ENCODE data around the gene PPM1L. TPM values are rescaled to one million over a fixed set of nuclear protein-coding genes. Genes with fewer than 3 reads are reported as not detected.

The PPM1L gene
- total and polyA plus RNA-seq, 9 donors = 2.2 to 12.1 (median 10.2) TPM

DNA sequence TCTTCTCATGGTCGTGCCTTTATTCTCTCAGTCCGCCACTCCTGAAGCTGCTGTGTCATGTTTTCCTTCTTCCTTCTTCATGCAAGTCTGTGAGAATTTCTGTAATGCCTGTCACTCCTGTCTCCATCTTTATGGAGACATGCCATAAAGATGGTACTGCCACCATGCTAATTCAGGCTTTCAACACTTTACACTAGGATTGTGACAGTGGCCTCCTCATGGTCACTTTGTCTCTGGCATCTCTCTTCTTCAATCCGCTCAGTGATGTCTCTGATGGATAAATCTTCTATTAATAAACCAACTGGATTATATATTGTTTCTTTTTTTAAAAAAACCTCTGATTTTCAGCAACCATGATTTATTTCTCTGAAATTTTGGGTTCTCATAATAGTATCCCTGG lies 18.1 kb downstream of the PPM1L start:
- Histone ChIP-seq H3K27ac (no peak overlapping the region), H3K27me3 (no peaks in the 10 kb centered on the region)

DNA sequence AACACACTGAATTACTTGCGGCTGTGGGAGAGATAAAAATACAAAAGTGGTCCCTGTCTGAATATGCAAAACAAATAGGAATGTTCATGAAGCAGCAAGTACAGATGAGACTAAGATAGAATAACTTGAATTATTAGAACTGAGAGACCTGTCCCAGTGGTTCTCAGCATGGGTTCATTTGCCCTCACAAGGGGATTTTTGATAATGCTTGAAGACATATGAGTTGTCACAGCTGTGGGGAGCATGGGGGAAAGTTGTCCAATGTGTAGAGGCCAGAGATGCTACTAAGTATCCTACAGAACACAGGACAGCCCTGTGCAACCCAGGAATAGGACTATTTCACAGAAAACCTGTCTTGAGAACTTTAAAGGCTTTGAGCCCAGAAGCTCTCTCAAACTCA lies 22.4 kb downstream of the PPM1L start:
- intact Hi-C loops (cut with DNase I) = no loop called here
- Histone ChIP-seq H3K27me3 (no peaks in the 10 kb centered on the region), H3K9me3 (no peaks in the 10 kb centered on the region), H3K4me1 (ENCODE audit: insufficient read depth) (no peaks in the 10 kb centered on the region), H3K4me3 (no peak overlapping the region), H3K27ac (no peak overlapping the region), H3K36me3 (no peaks in the 10 kb centered on the region)
- TF ChIP-seq EP300 (IDR thresholded peaks at IDR 0.05) (no peak), POLR2A (IDR thresholded peaks at IDR 0.05) (no peak)
- TF ChIP-seq, protein P1, sequence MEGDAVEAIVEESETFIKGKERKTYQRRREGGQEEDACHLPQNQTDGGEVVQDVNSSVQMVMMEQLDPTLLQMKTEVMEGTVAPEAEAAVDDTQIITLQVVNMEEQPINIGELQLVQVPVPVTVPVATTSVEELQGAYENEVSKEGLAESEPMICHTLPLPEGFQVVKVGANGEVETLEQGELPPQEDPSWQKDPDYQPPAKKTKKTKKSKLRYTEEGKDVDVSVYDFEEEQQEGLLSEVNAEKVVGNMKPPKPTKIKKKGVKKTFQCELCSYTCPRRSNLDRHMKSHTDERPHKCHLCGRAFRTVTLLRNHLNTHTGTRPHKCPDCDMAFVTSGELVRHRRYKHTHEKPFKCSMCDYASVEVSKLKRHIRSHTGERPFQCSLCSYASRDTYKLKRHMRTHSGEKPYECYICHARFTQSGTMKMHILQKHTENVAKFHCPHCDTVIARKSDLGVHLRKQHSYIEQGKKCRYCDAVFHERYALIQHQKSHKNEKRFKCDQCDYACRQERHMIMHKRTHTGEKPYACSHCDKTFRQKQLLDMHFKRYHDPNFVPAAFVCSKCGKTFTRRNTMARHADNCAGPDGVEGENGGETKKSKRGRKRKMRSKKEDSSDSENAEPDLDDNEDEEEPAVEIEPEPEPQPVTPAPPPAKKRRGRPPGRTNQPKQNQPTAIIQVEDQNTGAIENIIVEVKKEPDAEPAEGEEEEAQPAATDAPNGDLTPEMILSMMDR (IDR thresholded peaks at IDR 0.05) = no peak
- 61 to 73% (median 64%) methylated on average over 1 of the region's 1 CpG for WGBS, 3 donors
- DNase-seq = no peak

More for the DNA sequence above, 18.1 kb downstream of the PPM1L start:
- H3K36me3 ChIP-seq = no peaks in the 10 kb centered on the region
- intact Hi-C loops (cut with DNase I) = no loop called here
- no peak for DNase-seq
- WGBS, 3 donors = 91 to 95% (median 92%) methylated on average over 3 of the region's 3 CpGs
- no peak overlapping the region for H3K4me3 ChIP-seq
- no peaks in the 10 kb centered on the region for H3K4me1 ChIP-seq (ENCODE audit: insufficient read depth)
- TF ChIP-seq POLR2A (IDR thresholded peaks at IDR 0.05) = no peak
- TF ChIP-seq, protein P1 (IDR thresholded peaks at IDR 0.05) = no peak
- TF ChIP-seq EP300 (IDR thresholded peaks at IDR 0.05) = no peak
- H3K9me3 ChIP-seq = no peaks in the 10 kb centered on the region

DNA sequence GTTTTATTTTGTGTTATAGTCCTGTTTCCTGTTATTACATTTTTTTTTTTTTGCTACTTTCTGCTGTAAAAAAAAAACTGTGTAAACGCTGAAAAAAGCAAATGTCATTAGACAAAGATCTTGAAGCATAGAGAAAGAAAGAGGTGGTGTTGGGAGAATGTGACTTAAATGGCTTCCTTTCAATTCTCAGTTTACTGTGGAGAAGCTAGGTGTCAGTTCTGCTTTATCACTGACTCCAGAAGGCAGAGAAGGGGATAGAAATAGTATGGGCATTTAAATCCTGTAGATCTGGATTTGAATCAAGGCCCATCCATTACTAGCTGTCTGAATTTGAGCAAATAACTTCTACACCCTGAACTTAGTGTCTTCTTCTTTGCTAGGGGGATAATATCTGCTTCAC lies 23.0 kb downstream of the PPM1L start:
- no peak for DNase-seq
- TF ChIP-seq, protein P1 (IDR thresholded peaks at IDR 0.05) = no peak
- TF ChIP-seq POLR2A (IDR thresholded peaks at IDR 0.05) (no peak), EP300 (IDR thresholded peaks at IDR 0.05) (no peak)
- intact Hi-C loops (cut with DNase I) = no loop called here
- H3K4me3 ChIP-seq = no peak overlapping the region
- no peak overlapping the region for H3K27ac ChIP-seq
- no peaks in the 10 kb centered on the region for H3K27me3 ChIP-seq
- H3K9me3 ChIP-seq = no peaks in the 10 kb centered on the region
- H3K36me3 ChIP-seq = no peaks in the 10 kb centered on the region
- no peaks in the 10 kb centered on the region for H3K4me1 ChIP-seq (ENCODE audit: insufficient read depth)
- 23 to 39% (median 33%) methylated on average over 1 of the region's 1 CpG for WGBS, 3 donors

DNA sequence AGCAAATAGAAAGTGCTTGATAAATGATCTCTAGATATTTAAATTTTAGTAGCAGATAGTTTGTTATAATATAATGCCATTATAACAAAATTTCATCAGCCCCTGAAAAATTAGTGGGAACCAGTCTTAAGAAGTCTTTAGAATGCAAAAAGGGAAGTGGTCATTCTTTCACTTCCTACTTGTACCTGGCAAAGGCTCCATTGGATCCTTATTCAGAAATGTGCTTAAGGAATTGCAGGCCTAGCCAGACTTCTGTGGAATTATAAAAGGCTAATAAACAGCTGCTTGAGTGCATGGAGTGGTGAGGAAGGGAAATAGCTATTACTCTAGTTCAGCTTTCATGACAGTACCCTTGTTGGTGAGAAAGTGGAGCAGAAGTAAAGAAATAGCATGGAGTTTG lies 24.2 kb downstream of the PPM1L start:
- H3K4me3 ChIP-seq = no peak overlapping the region
- TF ChIP-seq POLR2A (IDR thresholded peaks at IDR 0.05) = no peak
- TF ChIP-seq, protein P1 (IDR thresholded peaks at IDR 0.05) = no peak
- no peak for TF ChIP-seq EP300 (IDR thresholded peaks at IDR 0.05)
- intact Hi-C loops (cut with DNase I) = no loop called here
- H3K27me3 ChIP-seq = no peaks in the 10 kb centered on the region
- DNase-seq = no peak
- H3K9me3 ChIP-seq = no peaks in the 10 kb centered on the region
- H3K27ac ChIP-seq = no peak overlapping the region
- H3K4me1 ChIP-seq (ENCODE audit: insufficient read depth) = no peaks in the 10 kb centered on the region
- H3K36me3 ChIP-seq = no peaks in the 10 kb centered on the region

DNA sequence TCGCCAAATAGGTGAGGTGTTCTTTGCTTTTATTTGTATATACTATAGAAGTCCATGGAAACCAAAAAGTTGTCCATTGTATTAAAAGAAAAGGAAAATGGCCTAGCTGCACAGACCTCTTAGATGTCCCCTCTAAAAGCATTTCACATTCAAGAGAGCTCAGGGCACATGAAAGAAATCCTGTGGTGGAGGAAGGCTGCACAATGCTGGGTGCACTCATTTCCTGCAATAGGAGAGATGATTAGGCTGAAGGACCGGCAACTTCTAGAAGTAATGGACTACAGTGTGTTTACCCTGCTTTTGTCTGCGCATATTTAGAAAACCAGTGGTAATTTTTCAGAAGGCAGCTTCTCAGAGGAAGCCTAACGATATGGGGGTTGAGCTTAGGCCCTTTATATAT lies 25.4 kb downstream of the PPM1L start:
- Histone ChIP-seq H3K36me3 (no peaks in the 10 kb centered on the region), H3K4me3 (no peak overlapping the region), H3K27me3 (no peaks in the 10 kb centered on the region), H3K9me3 (no peaks in the 10 kb centered on the region), H3K27ac (no peak overlapping the region), H3K4me1 (ENCODE audit: insufficient read depth) (no peaks in the 10 kb centered on the region)
- TF ChIP-seq, protein P1 (IDR thresholded peaks at IDR 0.05) = no peak
- TF ChIP-seq POLR2A (IDR thresholded peaks at IDR 0.05) (no peak), EP300 (IDR thresholded peaks at IDR 0.05) (no peak)
- no peak for DNase-seq
- WGBS, 3 donors = 81 to 86% (median 84%) methylated on average over 4 of the region's 4 CpGs
- intact Hi-C loops (cut with DNase I) = no loop called here

All from ovary (tissue), 9 donors.